Pancreas (tissue), 10 donors: Measurements from ENCODE around the gene CPLX4. TPM values are rescaled to one million over a fixed set of nuclear protein-coding genes. Genes with fewer than 3 reads are reported as not detected.

ENCODE experiments used
- ATAC-seq, 4 donors: fragments of 200-7000 bp; cut with Tn5 transposase; one replicate each; pipeline versions ENCODE4 v1.8.0 to v1.9.1; 2020; ENCODE audit warnings: mild to moderate bottlenecking in 4 of 4, moderate library complexity in 4 of 4
- DNase-seq, 6 donors: peaks; one replicate each; pipeline ENCODE4 v3.0.0-alpha.2; 2020
- FAIRE-seq: peaks from 2 replicates; lab custom pipeline; 2012; peaks lifted over from hg19 to GRCh38; lab: Jason Lieb, UNC
- H3K27ac ChIP-seq, 4 donors: fragments of 200-600 bp; sonication (generic); 1 replicate in 3 of 4; 2 replicates in 1 of 4; pipeline versions ENCODE4 v1.5.0 to v1.8.0; 2020
- H3K27me3 ChIP-seq, 4 donors: fragments of 200-600 bp; one replicate each; pipeline ENCODE4 v1.8.0; 2021
- H3K36me3 ChIP-seq, 3 donors: fragments of 200-600 bp; sonication (generic) in 1 of 3; one replicate each; pipeline versions ENCODE4 v1.5.0 to v1.8.0; 2020 to 2021
- H3K4me1 ChIP-seq, 3 donors: fragments of 200-600 bp; one replicate each; pipeline ENCODE4 v1.8.0; 2021
- H3K4me3 ChIP-seq, 4 donors: fragments of 200-600 bp; sonication (generic) in 2 of 4; one replicate each; pipeline versions ENCODE4 v1.5.0 to v1.8.0; 2020 to 2021
- H3K9me3 ChIP-seq, 4 donors: fragments of 200-600 bp; one replicate each; pipeline ENCODE4 v1.8.0; 2021
- WGBS, 2 donors: extraction: QIAGEN DNeasy Blood & Tissue Kit; methylation state at CpG; one replicate each; pipeline ENCODE4 v1.1.7; 2013; 5-methylcytosine and 5-hydroxymethylcytosine counted together
- intact Hi-C, 3 donors: fragments of 100-400 bp; cut with DNase I; formaldehyde crosslinking; loops; one replicate each; pipeline versions ENCODE4 v1.11.1 to v1.14.2; 2022
- polyA plus RNA-seq, 2 donors: library from polyadenylated mRNA; stranded (reverse); fragments of 200-250 nt; gene quantifications; one replicate each; pipeline ENCODE4 v1.2.3, GENCODE V29; 2013
- total RNA-seq, 6 donors: library from RNA; stranded (reverse); fragmentation: NEBNext Ultra II Directional in 4 of 6; extraction: Animal tissue kit (Norgen Biotek cat#: 25700) in 4 of 6; gene quantifications; one replicate each; pipeline versions ENCODE4 v1.2.1 to v1.2.4, GENCODE V29; 2021 to 2023
- TF ChIP-seq, protein P1 (sequence below), 4 donors: fragments of 200-600 bp; sonication (generic) in 3 of 4; IDR thresholded peaks; one replicate each; pipeline versions ENCODE4 v1.5.0 to v1.8.0; 2021; ENCODE audit warnings: antibody characterized with exemption in 4 of 4
- donor health status: healthy with polysubstance abuse.
- donor health status: DM: no; HTN: no; CAD: no; lungs with moderate emphysema.
- donor health status: DM: no; HTN: no; CAD: no.
- donor health status: control.
- donor health status: control.
- donor health status: Bipolar disorder and iron deficiency.
- donor health status: DM: yes; HTN: yes; CAD: no.
- donor health status: DM: no; HTN: no; CAD: no.
- donor health status: DM: no; HTN: no; CAD: no.
- donor health status: DM: yes; HTN: yes; CAD: no.

Gene CPLX4
- total and polyA plus RNA-seq, 8 donors, result 0.09 TPM; not detected in 7

GRCh38 chr18:59274533-59274928 lies 43.9 kb downstream of the CPLX4 start:
- WGBS, 2 donors, result 34 to 35% methylated on average over 18 of the region's 18 CpGs
- peaks cover 0 to 3% (median 0%) of the 10 kb centered on the region in 3 donors for H3K4me1 ChIP-seq
- no peak overlapping the region for H3K4me3 ChIP-seq
- intact Hi-C loops, result no loop called here
- DNase-seq (no peak), FAIRE-seq (no peak), ATAC-seq (no peak)
- TF ChIP-seq, protein P1, sequence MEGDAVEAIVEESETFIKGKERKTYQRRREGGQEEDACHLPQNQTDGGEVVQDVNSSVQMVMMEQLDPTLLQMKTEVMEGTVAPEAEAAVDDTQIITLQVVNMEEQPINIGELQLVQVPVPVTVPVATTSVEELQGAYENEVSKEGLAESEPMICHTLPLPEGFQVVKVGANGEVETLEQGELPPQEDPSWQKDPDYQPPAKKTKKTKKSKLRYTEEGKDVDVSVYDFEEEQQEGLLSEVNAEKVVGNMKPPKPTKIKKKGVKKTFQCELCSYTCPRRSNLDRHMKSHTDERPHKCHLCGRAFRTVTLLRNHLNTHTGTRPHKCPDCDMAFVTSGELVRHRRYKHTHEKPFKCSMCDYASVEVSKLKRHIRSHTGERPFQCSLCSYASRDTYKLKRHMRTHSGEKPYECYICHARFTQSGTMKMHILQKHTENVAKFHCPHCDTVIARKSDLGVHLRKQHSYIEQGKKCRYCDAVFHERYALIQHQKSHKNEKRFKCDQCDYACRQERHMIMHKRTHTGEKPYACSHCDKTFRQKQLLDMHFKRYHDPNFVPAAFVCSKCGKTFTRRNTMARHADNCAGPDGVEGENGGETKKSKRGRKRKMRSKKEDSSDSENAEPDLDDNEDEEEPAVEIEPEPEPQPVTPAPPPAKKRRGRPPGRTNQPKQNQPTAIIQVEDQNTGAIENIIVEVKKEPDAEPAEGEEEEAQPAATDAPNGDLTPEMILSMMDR (IDR thresholded peaks at IDR 0.05), result no peak
- H3K36me3 ChIP-seq, result no peaks in the 10 kb centered on the region
- no peaks in the 10 kb centered on the region for H3K9me3 ChIP-seq
- H3K27ac ChIP-seq, result no peak overlapping the region
- peaks cover 3 to 48% (median 6%) of the 10 kb centered on the region in 4 donors for H3K27me3 ChIP-seq

GRCh38 chr18:59273759-59274532 lies 44.5 kb downstream of the CPLX4 start:
- no peak for ATAC-seq
- 9 to 10% methylated on average over 47 to 48 of the region's 48 CpGs for WGBS, 2 donors
- H3K27ac ChIP-seq, result no peak overlapping the region
- TF ChIP-seq, protein P1 (IDR thresholded peaks at IDR 0.05), result no peak
- peak overlapping the region in 1 of 4 donors; percentile 32 for H3K4me3 ChIP-seq
- DNase-seq, result peak in 1 of 6 donors; percentile 71
- H3K27me3 ChIP-seq, result peaks cover 3 to 51% (median 7%) of the 10 kb centered on the region in 4 donors
- peaks cover 0 to 3% (median 0%) of the 10 kb centered on the region in 3 donors for H3K4me1 ChIP-seq
- intact Hi-C loops, result no loop called here
- no peaks in the 10 kb centered on the region for H3K36me3 ChIP-seq
- FAIRE-seq, result no peak
- no peaks in the 10 kb centered on the region for H3K9me3 ChIP-seq

GRCh38 chr18:59272891-59273758 lies 45.3 kb downstream of the CPLX4 start, which contains the start of gene RAX:
TSS of gene RAX (minus strand) at chr18:59273454. CDS start at chr18:59273206, 248 bp downstream.
- Histone ChIP-seq H3K27me3 (peaks cover 3 to 59% (median 7%) of the 10 kb centered on the region in 4 donors), H3K4me1 (peaks cover 0 to 9% (median 0%) of the 10 kb centered on the region in 3 donors), H3K27ac (no peak within 1 kb of the TSS), H3K36me3 (no peaks in the 10 kb centered on the region), H3K9me3 (no peaks in the 10 kb centered on the region), H3K4me3 (peak within 1 kb of the TSS in 2 of 4 donors; percentile 13 to 32)
- FAIRE-seq (no peak), DNase-seq (peak in 1 of 6 donors; percentile 71), ATAC-seq (peak; percentile 50 to 87 (median 62))
- TF ChIP-seq, protein P1 (IDR thresholded peaks at IDR 0.05), result no peak
- 4 to 7% methylated on average over 67 to 88 of the region's 88 CpGs for WGBS, 2 donors
- intact Hi-C loops, result no loop called here

- TF ChIP-seq, protein P1 (IDR thresholded peaks at IDR 0.05), result no peak
- intact Hi-C loops, result no loop called here
- H3K36me3 ChIP-seq, result no peaks in the 10 kb centered on the region
- DNase-seq (peak in 1 of 6 donors; percentile 70), ATAC-seq (no peak), FAIRE-seq (no peak)
- H3K4me3 ChIP-seq, result peak overlapping the region in 2 of 4 donors; percentile 13 to 32
- no peaks in the 10 kb centered on the region for H3K9me3 ChIP-seq
- H3K4me1 ChIP-seq, result peaks cover 0 to 12% (median 0%) of the 10 kb centered on the region in 3 donors
- H3K27ac ChIP-seq, result no peak overlapping the region
- H3K27me3 ChIP-seq, result peaks cover 3 to 64% (median 7%) of the 10 kb centered on the region in 4 donors
- WGBS, 2 donors, result 4 to 6% methylated on average over 48 to 52 of the region's 52 CpGs
Measured at GRCh38 chr18:59272221-59272888, 46.1 kb downstream of the CPLX4 start.
